HCT116 (cell line): ENCODE results near the gene CKS1B. TPM values are rescaled to one million over a fixed set of nuclear protein-coding genes. Genes with fewer than 3 reads are reported as not detected.

Source experiments
- ATAC-seq: fragments of 200-7000 bp; cut with Tn5 transposase; 2 replicates; pipeline ENCODE4 v1.9.1; 2020; ENCODE audit warnings: mild to moderate bottlenecking, moderate library complexity
- BruUV-seq: library from RNA; stranded (reverse); fragments of 400-500 nt; replicated peaks from 2 replicates; lab custom pipeline; 2021; lab: Mats Ljungman, UMichigan
- CTCF ChIA-PET: fragments of 300-600 bp; sonication (Branson Sonifier 250); formaldehyde crosslinking; loops from one replicate; lab custom pipeline; 2021; ENCODE audit warnings: antibody characterized with exemption; lab: Charles Lee
- POLR2A ChIA-PET: fragments of 300-600, 350-600 bp; sonication (Branson Sonifier 250); formaldehyde crosslinking; loops from one replicate; lab custom pipeline; 2021; ENCODE audit warnings: antibody characterized with exemption; lab: Charles Lee
- RAD21 ChIA-PET, 2 experiments: fragments of 300-600 bp; sonication (Branson Sonifier 250); formaldehyde crosslinking; loops; one replicate each; lab custom pipeline; 2023; ENCODE audit warnings: low total read pairs in 2 of 2; ENCODE audit not compliant: uncharacterized antibody in 2 of 2, unreplicated experiment in 2 of 2, low non-redundant PET in 1 of 2; lab: Charles Lee
- DNase-seq: peaks from one replicate; pipeline ENCODE4 v3.0.0-alpha.2; 2010; ENCODE audit warnings: low read depth, low spot score
- H2AFZ ChIP-seq: fragments of 200-600 bp; shearing (Covaris generic), sonication (generic); 2 replicates; pipeline ENCODE4 v1.6.1; 2017; ENCODE audit warnings: low read depth, mixed run types, mixed read lengths, antibody characterized with exemption, low read length; ENCODE audit not compliant: poor library complexity, severe bottlenecking
- H3K27ac ChIP-seq: 2 replicates; pipeline ENCODE4 v1.5.1; 2012; ENCODE audit warnings: low read depth, low read length
- H3K27me3 ChIP-seq: fragments of 200-600 bp; sonication (generic); 2 replicates; pipeline ENCODE4 v1.6.1; 2016; ENCODE audit warnings: mixed run types, low read length, mixed read lengths; ENCODE audit not compliant: insufficient read depth
- H3K36me3 ChIP-seq, 2 experiments: fragments of 200-500 bp in 1 of 2; fragments of 200-600 bp in 1 of 2; sonication (Bioruptor generic) in 1 of 2; sonication (generic) in 1 of 2; 2 replicates each; pipeline versions ENCODE4 v1.5.1 to v1.6.1; 2014 to 2016; ENCODE audit warnings: low read length in 2 of 2, inconsistent platforms in 1 of 2, mixed read lengths in 1 of 2, mixed run types in 1 of 2; ENCODE audit not compliant: insufficient read depth in 2 of 2, control insufficient read depth in 1 of 2
- H3K4me1 ChIP-seq, 2 experiments: fragments of 200-600 bp in 1 of 2; sonication (generic) in 1 of 2; 2 replicates each; pipeline versions ENCODE4 v1.5.1 to v1.6.1; 2012 to 2017; ENCODE audit warnings: low read length in 2 of 2, inconsistent platforms in 1 of 2, mild to moderate bottlenecking in 1 of 2, mixed read lengths in 1 of 2, mixed run types in 1 of 2, moderate library complexity in 1 of 2; ENCODE audit not compliant: insufficient read depth in 2 of 2, control insufficient read depth in 1 of 2
- H3K4me2 ChIP-seq: fragments of 200-600 bp; sonication (generic); 2 replicates; pipeline ENCODE4 v1.6.1; 2017; ENCODE audit warnings: mixed run types, low read length, mixed read lengths
- H3K4me3 ChIP-seq, 2 experiments: fragments of 200-600 bp in 1 of 2; sonication (generic) in 1 of 2; replicated peaks in 1 of 2; 2 replicates each; pipeline ENCODE4 v1.5.1; 2011 to 2016; ENCODE audit warnings: low read length in 2 of 2, control low read depth in 1 of 2, low read depth in 1 of 2, mild to moderate bottlenecking in 1 of 2, mixed read lengths in 1 of 2, mixed run types in 1 of 2
- H3K79me2 ChIP-seq: fragments of 200-600 bp; sonication (generic); 2 replicates; pipeline ENCODE4 v1.6.1; 2017; ENCODE audit warnings: mild to moderate bottlenecking, mixed run types, low read length, moderate library complexity, mixed read lengths; ENCODE audit not compliant: insufficient read depth
- H3K9ac ChIP-seq: fragments of 200-600 bp; sonication (generic); 2 replicates; pipeline ENCODE4 v1.6.1; 2016; ENCODE audit warnings: low read length, mixed read lengths
- H3K9me2 ChIP-seq: fragments of 200-600 bp; sonication (generic), shearing (Covaris generic); 2 replicates; pipeline ENCODE4 v1.6.1; 2017; ENCODE audit warnings: mixed run types, mild to moderate bottlenecking, moderate library complexity; ENCODE audit not compliant: insufficient read depth
- H3K9me3 ChIP-seq, 2 experiments: fragments of 200-500 bp in 1 of 2; fragments of 200-600 bp in 1 of 2; sonication (Bioruptor generic) in 1 of 2; sonication (generic) in 1 of 2; 2 replicates each; pipeline ENCODE4 v1.6.1; 2014 to 2017; ENCODE audit warnings: low read length in 2 of 2, mixed read lengths in 2 of 2, inconsistent platforms in 1 of 2, low read depth in 1 of 2, mild to moderate bottlenecking in 1 of 2, mixed run types in 1 of 2, moderate library complexity in 1 of 2; ENCODE audit not compliant: control insufficient read depth in 1 of 2, insufficient read depth in 1 of 2
- H4K20me1 ChIP-seq: fragments of 200-600 bp; sonication (generic), shearing (Covaris generic); 2 replicates; pipeline ENCODE4 v1.6.1; 2017; ENCODE audit warnings: mixed run types, mild to moderate bottlenecking, moderate library complexity; ENCODE audit not compliant: insufficient read depth
- CTCF ChIP-seq, 3 experiments: fragments of 200-600 bp in 1 of 3; sonication (generic) in 1 of 3; IDR thresholded peaks in 2 of 3; conservative IDR thresholded peaks in 1 of 3; 2 replicates each; pipeline ENCODE4 v1.5.1; 2012 to 2017; ENCODE audit warnings: low read depth in 2 of 3, low read length in 2 of 3, antibody characterized with exemption in 1 of 3, borderline replicate concordance in 1 of 3, control low read depth in 1 of 3, mild to moderate bottlenecking in 1 of 3, mixed read lengths in 1 of 3, mixed run types in 1 of 3, moderate library complexity in 1 of 3; ENCODE audit not compliant: insufficient read depth in 1 of 3
- EZH2phosphoT487 ChIP-seq: fragments of 200-600 bp; IDR thresholded peaks from 2 replicates; pipeline ENCODE4 v1.6.1; 2018; ENCODE audit warnings: antibody characterized with exemption, borderline replicate concordance
- JUND ChIP-seq: IDR thresholded peaks from 2 replicates; pipeline ENCODE4 v1.6.1; 2012
- REST ChIP-seq: IDR thresholded peaks from 2 replicates; pipeline ENCODE4 v1.6.1; 2012; ENCODE audit warnings: low read depth
- SIN3A ChIP-seq: IDR thresholded peaks from 2 replicates; pipeline ENCODE4 v1.6.1; 2012; ENCODE audit warnings: low read depth
- SRF ChIP-seq: IDR thresholded peaks from 2 replicates; pipeline ENCODE4 v1.6.1; 2012; ENCODE audit warnings: low read depth
- TCF7L2 ChIP-seq: IDR thresholded peaks from 2 replicates; pipeline ENCODE4 v1.7.0; 2011; ENCODE audit warnings: borderline replicate concordance, inconsistent platforms; ENCODE audit not compliant: insufficient read depth, insufficient read length; ENCODE audit errors: extremely low read depth
- ZBTB33 ChIP-seq: IDR thresholded peaks from 2 replicates; pipeline ENCODE4 v1.6.1; 2011; ENCODE audit warnings: mild to moderate bottlenecking, low read length, moderate library complexity; ENCODE audit not compliant: insufficient replicate concordance; ENCODE audit errors: extremely low read depth
- ZNF274 ChIP-seq: fragments of 200-500 bp; sonication (Bioruptor generic); IDR thresholded peaks from 2 replicates; pipeline ENCODE4 v1.6.1; 2014; ENCODE audit warnings: mild to moderate bottlenecking, low read depth, low read length, inconsistent platforms
- intact Hi-C: fragments of 100-400 bp; cut with micrococcal nuclease; formaldehyde crosslinking; loops from 2 replicates; pipeline ENCODE4 v1.10.0; 2022
- total RNA-seq: library from RNA; stranded (reverse); gene quantifications from one replicate; pipeline ENCODE4 v1.2.1, GENCODE V29; 2021; ENCODE audit not compliant: unreplicated experiment

Gene CKS1B
- total RNA-seq, 1 experiment from 2014 or later, result 229 TPM

- Histone ChIP-seq H3K4me3 (peak overlapping the region; percentile 64 to 80), H3K9me2 (no peaks in the 10 kb centered on the region)
- TF ChIP-seq ZNF274 (no peak), EZH2phosphoT487 (no peak), JUND (no peak), REST (no peak), SRF (no peak), ZBTB33 (no peak), SIN3A (no peak), TCF7L2 (no peak), CTCF (IDR thresholded peaks at IDR 0.05 in 2 of 3, conservative IDR thresholded peaks at IDR 0.05 in 1 of 3; ENCODE audit: borderline replicate concordance in 1 of 3, insufficient read depth in 1 of 3, low read depth in 2 of 3, low read length in 2 of 3) (no peak)
- TF ChIP-seq, all 23 proteins: peak for 0
- ATAC-seq (no peak), DNase-seq (no peak)
- ChIA-PET RAD21 (interaction anchor here (0.7 to 1.2 kb wide), 3 partner anchors 16 to 39 kb away, joined by 4 to 5 read pairs (median 5); no protein-coding TSS in a partner anchor), CTCF (interaction anchor here (1.0 to 2.5 kb wide), 4 partner anchors 10 to 401 kb away, joined by 3 to 15 read pairs (median 8); partner anchors contain the start of gene SHC1), POLR2A (interaction anchor here (0.5 to 2.4 kb wide), 4 partner anchors 12 to 413 kb away, joined by 3 to 38 read pairs (median 4); partner anchors contain the start of genes CKS1B, KCNN3 and SHC1)
- Histone ChIP-seq H2AFZ (no peak overlapping the region), H3K36me3 (peaks cover 16 to 32% of the 10 kb centered on the region in 2 experiments; a peak in 3 of 4 replicates), H4K20me1 (no peaks in the 10 kb centered on the region), H3K9ac (peak overlapping the region; percentile 78), H3K9me3 (no peaks in the 10 kb centered on the region), H3K27me3 (no peaks in the 10 kb centered on the region), H3K4me2 (peak overlapping the region; percentile 82), H3K27ac (peak overlapping the region; percentile 92), H3K79me2 (peaks cover 19% of the 10 kb centered on the region), H3K4me1 (peaks cover 23 to 55% of the 10 kb centered on the region in 2 experiments)
- BruUV-seq, result TSS peak; percentile 58
- intact Hi-C loops, result loop anchor here (5.0 kb wide), 1 partner anchor 37 kb away; no protein-coding TSS in a partner anchor
These were observed 13.9 kb upstream of the CKS1B start for GRCh38 chr1:154960446-154961136.
